Measurements from ENCODE around the gene OSBPL5. TPM values are rescaled to one million over a fixed set of nuclear protein-coding genes. Genes with fewer than 3 reads are reported as not detected.
A peak's percentile ranks its signal among the peaks of the same experiment; 100 is the strongest.
"Not testable (repeated sequence)": the region's sequence is repeated elsewhere in the genome, so short reads cannot be mapped to it uniquely, and the experiment has no call there.

Gene OSBPL5
- polyA plus RNA-seq, 4 donors: 17.9 to 26.8 (median 21.5) TPM

GRCh38 chr11:3066308-3066707, 98.8 kb downstream of the OSBPL5 start:
- DNase-seq (ENCODE audit: low read depth in 4 of 4, low spot score in 3 of 4): not testable (repeated sequence)

DNA sequence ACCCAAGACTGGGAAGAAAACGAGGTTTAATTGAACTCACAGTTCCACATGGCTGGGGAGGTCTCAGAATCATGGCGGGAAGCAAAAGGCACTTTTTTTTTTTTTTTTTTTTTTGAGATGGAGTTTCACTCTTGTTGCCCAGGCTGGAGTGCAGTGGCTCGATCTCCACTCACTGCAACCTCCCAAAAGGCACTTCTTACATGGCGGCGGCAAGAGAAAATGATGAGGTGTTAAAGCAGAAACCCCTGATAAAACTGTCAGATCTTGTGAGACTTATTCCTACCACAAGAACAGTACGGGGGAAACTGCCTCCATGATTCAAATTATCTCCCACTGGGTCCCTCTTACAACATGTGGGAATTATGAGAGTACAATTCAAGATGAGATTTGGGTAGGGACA, 100.4 kb downstream of the OSBPL5 start:
- DNase-seq (ENCODE audit: low read depth in 4 of 4, low spot score in 3 of 4): not testable (repeated sequence)

DNA sequence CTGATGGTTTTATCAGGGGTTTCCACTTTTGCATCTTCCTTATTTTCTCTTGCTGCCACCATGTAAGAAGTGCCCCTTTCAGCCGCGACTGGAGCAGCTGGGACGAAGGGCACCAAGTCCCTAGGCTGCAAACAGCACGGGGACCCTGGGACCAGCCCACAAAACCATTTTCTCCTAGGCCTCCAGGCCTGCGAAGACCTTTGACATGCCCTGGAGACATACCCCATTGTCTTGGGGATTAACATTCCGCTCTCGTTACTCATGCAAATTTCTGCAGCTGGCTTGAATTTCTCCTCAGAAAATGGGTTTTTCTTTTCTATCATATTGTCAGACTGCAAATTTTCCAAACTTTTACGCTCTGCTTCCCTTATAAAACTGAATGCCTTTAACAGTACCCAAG, 101.2 kb downstream of the OSBPL5 start:
- DNase-seq (ENCODE audit: low read depth in 4 of 4, low spot score in 3 of 4): not testable (repeated sequence)

DNA sequence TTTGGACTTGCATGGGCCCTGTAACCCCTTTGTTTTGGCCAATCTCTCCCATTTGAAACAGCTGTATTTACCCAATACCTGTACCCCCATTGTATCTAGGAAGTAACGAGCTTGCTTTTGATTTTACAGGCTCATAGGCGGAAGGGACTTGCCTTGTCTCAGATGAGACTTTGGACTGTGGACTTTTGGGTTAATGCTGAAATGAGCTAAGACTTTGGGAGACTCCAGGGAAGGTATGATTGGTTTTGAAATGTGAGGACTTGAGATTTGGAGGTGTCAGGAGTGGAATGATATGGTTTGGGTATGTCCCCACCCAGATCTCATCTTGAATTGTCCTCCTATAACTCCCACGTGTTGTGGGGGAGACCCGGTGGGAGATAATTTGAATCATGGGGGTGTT, 101.7 kb downstream of the OSBPL5 start:
- DNase-seq (ENCODE audit: low read depth in 4 of 4, low spot score in 3 of 4): not testable (repeated sequence)

- DNase-seq (ENCODE audit: low read depth in 4 of 4, low spot score in 3 of 4): no peak
Measured at GRCh38 chr11:3060436-3061025, 104.6 kb downstream of the OSBPL5 start.

- DNase-seq (ENCODE audit: low read depth in 4 of 4, low spot score in 3 of 4): no peak
Measured at GRCh38 chr11:3058753-3059664, 106.1 kb downstream of the OSBPL5 start.

DNA sequence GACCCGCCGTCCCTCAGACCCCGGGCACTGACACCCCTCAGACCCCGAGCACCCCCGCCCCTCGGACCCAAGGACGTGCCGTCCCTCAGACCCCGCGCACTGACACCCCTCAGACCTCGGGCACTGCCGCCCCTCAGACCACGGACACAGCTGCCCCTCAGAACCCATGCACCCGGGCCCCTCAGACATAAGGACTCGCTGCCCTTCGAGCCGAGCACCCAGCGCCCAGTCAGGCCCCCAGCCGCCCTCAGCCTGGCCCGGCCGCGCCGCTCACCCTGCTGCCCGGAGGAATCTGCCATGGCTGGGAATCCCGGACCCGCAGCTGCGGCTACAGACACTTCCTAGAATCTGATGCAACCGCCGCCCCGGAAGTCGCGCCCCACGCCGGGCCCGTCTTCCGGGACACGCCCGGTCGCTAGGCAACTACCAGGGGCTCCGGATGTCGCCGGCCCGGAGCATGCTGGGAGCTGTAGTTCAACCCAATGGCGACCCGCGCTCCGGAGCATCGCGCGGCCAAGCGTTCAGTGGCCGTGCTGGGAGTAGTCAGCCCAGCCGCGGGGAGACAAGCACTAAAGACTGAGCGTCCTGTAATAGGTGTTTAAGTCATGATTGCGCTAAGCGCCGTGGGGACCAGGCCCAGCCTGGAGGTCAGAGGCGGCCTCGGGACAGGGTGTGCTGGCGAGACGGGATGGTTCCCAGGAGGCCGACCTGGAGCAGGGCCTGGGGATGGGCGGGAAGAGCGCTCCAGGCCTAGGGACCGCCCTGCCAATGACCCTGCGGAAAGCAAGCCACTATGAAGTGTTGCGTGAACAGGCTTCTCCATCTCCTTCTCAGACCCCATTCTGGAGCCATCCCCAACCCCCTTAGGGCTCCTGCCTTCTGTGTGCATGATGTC, 107.8 kb downstream of the OSBPL5 start, which contains the start of gene CARS1:
Gene CARS1, minus strand, starts transcription at position 355 of the 895 bp plus-strand sequence. Its CDS starts 56 bp downstream, at position 299.
- peak; percentile 73 to 85 (median 84) for DNase-seq (ENCODE audit: low read depth in 4 of 4, low spot score in 3 of 4)

DNA sequence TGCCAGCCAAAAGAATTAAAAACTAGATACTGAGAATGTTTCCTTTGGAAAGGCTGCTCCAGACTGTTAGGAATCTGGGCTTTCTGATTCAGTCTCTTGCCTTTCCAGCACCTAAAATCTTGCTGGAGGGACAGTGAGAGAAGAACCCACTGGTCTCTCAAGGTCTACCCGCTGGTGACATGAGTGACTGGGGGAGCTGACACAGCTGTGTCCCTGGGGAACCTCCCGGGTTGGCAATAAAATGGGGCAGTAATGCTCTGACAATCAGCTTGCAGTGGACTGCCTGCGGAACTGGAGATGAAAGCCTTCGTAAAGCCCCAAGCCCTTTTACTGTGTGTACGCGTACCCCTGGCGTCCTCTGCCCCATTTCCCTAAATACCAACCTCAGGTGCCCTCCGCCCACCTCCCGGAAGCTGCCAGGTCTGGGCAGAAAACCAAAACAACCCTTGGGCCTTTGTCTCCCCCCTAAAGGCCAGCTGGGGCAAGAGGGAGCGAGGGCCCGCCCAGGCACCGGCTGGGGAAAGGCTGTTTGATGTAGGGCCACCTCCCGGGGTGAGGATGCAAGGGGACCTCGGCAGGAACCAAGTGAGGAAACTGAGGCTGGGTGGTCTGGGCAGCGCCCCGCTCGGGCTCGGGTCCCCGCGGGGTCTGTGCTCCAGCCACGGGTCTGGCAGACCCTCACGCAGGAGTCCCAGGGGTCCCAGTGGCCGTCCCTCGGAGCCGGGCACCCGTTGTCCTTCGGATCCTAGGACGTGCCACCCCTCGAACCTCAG, 108.6 kb downstream of the OSBPL5 start:
- no peak for DNase-seq (ENCODE audit: low read depth in 4 of 4, low spot score in 3 of 4)

DNA sequence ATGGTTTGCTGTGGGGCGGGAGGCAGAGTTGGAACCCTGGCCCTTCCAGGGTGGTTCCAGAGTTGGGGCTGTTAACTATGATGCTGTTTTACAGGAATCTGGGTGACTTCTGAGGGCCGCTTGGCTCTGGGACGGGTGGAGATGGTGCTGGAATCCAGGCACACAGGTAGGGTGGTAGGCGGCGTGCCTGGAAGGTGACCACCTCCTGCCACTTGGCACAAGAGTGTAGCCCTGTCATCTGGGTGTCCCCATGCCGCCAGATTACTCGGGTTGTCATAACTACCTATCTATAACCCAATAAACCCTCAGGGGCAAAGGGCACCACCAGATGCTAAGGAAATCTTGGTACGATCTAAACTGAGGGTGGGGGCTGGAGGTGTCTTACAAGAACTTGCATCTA, 109.2 kb downstream of the OSBPL5 start:
- no peak for DNase-seq (ENCODE audit: low read depth in 4 of 4, low spot score in 3 of 4)

DNA sequence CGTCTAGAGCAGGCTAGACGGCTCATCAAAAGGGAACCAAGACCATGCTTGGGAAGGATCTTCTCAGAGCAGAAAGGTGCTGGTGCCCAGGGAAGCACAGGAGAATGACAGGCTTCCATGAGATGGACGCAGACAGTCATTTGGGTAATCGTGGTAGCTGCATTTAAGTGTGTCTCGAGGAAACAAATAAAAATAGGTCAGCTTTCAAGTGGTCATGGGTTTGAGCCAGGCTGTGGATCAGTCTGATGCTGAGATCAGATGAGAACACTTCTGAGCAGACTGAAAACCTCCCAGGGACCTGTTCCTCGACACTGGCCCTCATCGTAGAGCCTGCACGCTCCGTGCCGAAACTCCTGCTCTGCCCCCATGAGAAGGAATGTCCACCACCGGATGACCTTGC, 112.5 kb downstream of the OSBPL5 start:
- DNase-seq (ENCODE audit: low read depth in 4 of 4, low spot score in 3 of 4): no peak

DNA sequence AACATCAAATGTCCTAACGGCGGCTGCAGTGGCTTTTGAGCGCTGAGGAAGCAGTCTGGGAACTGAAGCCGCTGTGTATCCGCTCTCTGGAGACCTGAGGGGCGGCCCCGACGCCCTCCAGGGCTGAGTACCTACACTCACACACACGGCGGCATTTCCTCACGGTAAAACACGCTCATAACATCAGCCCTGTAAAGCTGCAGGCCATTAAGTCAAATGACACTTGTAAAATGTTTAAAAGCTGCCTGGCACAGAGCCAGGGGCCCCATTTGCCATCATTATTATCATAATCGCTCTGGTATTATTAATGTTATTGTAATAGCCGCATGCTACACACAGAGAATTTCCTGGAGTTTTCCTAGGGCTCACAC, 113.0 kb downstream of the OSBPL5 start:
- no peak for DNase-seq (ENCODE audit: low read depth in 4 of 4, low spot score in 3 of 4)

DNA sequence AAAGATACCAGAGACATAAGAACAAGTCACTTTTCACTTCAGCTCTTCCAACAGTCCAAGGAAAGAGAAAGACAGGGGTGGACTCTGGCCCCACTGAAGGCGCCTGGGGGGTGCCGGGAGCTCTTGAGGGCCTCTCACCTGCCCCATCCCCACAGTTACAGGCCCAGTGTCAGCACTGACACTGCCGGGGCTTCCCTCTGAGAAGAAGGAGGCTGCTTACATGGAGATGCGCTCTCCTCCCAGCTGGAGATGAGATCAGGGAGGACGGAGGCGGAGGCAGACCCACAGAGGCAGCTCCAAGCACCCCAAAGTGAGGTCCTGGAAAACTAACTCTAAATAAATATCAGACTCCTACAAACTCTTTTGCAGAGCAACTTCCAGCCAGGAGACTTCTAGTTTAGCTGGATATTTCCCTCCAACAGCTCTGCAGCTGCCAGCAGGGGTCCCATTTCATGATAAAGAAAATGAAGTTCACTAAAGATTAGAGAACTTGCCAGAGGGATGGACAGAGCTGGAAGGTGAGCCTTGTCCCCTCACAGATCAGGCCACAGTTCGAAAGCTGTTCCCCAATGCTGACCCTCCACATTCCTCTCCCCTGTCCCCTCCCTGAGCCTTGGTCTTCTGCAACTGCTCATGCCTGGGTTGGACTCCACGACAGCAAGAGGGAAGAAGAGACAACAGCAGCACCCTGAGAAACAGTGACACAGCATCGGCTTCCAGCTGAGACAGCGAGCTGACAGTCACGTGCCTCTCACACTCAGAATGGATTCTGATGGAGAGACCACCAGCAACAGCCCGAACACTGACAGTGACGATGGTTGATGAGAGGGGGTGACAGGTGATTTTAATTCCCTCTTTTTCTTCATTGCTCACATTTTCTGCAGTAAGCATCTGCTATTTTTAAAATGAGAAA, 113.7 kb downstream of the OSBPL5 start:
- no peak for DNase-seq (ENCODE audit: low read depth in 4 of 4, low spot score in 3 of 4)

- no peak for DNase-seq (ENCODE audit: low read depth in 4 of 4, low spot score in 3 of 4)
Measured at GRCh38 chr11:3050386-3051195, 114.5 kb downstream of the OSBPL5 start.

- DNase-seq (ENCODE audit: low read depth in 4 of 4, low spot score in 3 of 4): no peak
Measured at GRCh38 chr11:3049430-3050243, 115.5 kb downstream of the OSBPL5 start.

DNA sequence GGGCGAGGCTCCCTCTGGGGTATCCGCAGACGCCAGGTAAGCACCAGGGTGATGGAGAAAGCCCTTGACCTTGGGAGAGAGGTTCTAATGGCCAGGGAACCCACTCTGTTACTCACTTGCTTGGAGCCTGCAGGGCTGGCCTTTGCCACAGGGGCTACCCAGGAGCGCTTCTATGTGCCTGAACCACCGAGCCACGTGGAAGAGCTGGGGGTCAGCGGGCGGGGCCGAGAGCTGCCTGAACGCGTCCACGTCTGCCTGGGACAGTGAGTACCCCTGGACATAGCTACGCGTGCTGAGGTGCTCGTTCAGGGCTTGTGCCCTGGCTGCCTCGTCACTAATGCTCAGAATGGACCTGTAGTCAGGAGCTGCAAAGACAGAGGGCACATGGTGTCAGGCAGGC, 117.5 kb downstream of the OSBPL5 start:
- DNase-seq (ENCODE audit: low read depth in 4 of 4, low spot score in 3 of 4): no peak

DNA sequence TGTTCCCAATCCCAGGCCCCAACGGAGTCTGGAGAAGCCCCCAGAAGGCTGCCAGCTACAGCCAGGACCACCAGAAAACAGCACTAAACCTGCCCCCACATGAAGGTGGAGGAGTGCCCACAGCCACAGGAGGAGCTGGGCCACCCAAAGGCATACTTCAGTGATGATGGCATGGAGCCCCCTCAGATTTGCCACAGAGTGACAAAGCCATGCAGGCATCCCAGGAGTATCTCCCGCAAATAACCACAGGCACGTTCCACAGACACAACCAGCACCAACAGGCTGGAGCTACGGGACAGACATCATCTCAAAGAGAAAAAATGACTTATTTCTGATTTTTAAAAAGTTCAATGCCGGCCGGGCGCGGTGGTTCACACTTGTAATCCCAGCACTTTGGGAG, 118.5 kb downstream of the OSBPL5 start:
- no peak for DNase-seq (ENCODE audit: low read depth in 4 of 4, low spot score in 3 of 4)

- no peak for DNase-seq (ENCODE audit: low read depth in 4 of 4, low spot score in 3 of 4)
Measured at GRCh38 chr11:3046190-3046589, 118.9 kb downstream of the OSBPL5 start.

DNA sequence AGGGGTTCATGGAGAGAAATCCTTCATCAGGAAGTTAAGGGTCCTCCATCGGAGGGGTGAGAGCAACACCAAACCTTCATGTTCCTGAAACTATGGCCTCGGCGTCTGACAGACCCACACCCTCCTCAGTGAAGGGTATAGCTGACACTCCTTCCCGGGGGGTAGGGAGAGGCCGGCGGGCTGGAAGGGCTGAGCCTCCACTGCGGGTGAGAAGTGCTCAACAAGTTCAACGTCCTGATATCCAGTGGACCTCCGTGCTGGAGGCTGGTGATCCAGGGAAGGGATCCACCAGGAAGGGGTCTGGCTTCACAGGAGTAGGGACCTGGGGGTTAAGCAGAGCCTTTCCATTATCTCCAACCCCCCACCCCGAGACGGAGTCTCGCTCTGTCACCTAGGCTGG, 120.2 kb downstream of the OSBPL5 start:
- no peak for DNase-seq (ENCODE audit: low read depth in 4 of 4, low spot score in 3 of 4)
